GM12864 (cell line): Measurements from ENCODE around the gene GCA.

Source experiments
- DNase-seq: peaks from one replicate; pipeline ENCODE4 v3.0.0-alpha.2; 2011; ENCODE audit warnings: low read depth
- H3K4me3 ChIP-seq: 2 replicates; pipeline ENCODE4 v1.5.1; 2011; ENCODE audit warnings: mild to moderate bottlenecking, low read depth, low read length, control low read depth
- CTCF ChIP-seq: IDR thresholded peaks from 2 replicates; pipeline ENCODE4 v1.5.1; 2011; ENCODE audit warnings: low read depth, mild to moderate bottlenecking, moderate library complexity, low read length, control low read depth, inconsistent platforms; ENCODE audit errors: missing control alignments

Gene GCA

GRCh38 chr2:162327806-162328205 is 16.1 kb upstream of the GCA start:
- no peak for TF ChIP-seq CTCF
- H3K4me3 ChIP-seq: no peak overlapping the region; the same call in 1 of the 2 replicates
- no peak for DNase-seq

GRCh38 chr2:162328424-162329157 is 15.3 kb upstream of the GCA start:
- no peak for TF ChIP-seq CTCF
- no peak for DNase-seq
- H3K4me3 ChIP-seq: peak overlapping the region; percentile 48

- no peak for TF ChIP-seq CTCF
- no peak for DNase-seq
- no peak overlapping the region for H3K4me3 ChIP-seq
Observed at GRCh38 chr2:162330881-162331280, 13.1 kb upstream of the GCA start.

- DNase-seq: no peak
- TF ChIP-seq CTCF: peak; percentile 45
- H3K4me3 ChIP-seq: no peak overlapping the region
Observed at GRCh38 chr2:162333968-162334367, 10.0 kb upstream of the GCA start.

GRCh38 chr2:162337868-162338267 is 6.1 kb upstream of the GCA start:
- TF ChIP-seq CTCF: no peak
- H3K4me3 ChIP-seq: no peak overlapping the region
- no peak for DNase-seq

GRCh38 chr2:162340822-162341221 is 3.1 kb upstream of the GCA start:
- TF ChIP-seq CTCF: no peak
- no peak for DNase-seq
- H3K4me3 ChIP-seq: no peak overlapping the region

- no peak for DNase-seq
- TF ChIP-seq CTCF: no peak
- no peak overlapping the region for H3K4me3 ChIP-seq
Observed at GRCh38 chr2:162342321-162342720, 1.6 kb upstream of the GCA start.
